Measurements from ENCODE around the gene HMGXB3.

The HMGXB3 gene

DNA sequence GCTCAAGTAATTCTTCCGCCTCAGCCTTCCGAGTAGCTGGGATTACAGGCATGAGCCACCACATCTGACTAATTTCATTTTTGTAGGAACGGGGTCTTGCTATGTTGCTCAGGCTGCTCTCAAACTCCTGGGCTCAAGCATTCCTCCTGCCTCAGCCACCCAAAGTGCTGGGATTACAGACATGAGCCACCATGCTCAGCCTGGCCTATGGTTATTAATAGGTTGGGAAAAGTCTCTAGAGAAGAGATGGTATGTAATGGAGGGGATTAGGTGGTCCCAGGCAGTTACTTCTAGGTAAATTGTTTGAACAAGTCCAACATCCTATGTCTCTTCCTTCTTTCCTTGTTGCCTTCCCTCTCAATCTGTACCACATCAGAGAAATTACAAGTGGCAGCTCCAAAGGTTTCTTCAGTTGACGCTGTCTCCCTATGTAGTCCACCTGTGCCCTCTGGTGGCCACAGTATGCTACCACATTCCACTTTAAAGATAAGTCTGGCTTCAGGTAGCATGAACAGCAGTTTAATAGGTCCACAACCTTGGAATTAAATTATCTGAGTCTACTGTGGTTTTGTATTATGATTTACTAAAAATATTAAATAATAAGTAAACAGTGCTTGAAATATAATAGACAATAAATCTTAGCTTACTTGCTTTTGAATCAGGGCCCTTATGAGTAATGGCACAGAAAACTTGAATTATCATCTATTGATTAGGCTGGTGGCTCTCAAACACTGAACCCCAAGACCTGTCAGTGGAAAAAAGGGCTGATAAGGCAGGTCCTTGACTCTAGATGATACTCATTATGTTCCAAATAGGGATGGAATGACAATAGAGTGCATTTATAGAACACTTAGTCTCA is 9.8 kb upstream of the HMGXB3 start:
- DNase-seq = no peak

- no peak for DNase-seq
These were observed 7.1 kb upstream of the HMGXB3 start for GRCh38 chr5:149993471-149993870.

DNA sequence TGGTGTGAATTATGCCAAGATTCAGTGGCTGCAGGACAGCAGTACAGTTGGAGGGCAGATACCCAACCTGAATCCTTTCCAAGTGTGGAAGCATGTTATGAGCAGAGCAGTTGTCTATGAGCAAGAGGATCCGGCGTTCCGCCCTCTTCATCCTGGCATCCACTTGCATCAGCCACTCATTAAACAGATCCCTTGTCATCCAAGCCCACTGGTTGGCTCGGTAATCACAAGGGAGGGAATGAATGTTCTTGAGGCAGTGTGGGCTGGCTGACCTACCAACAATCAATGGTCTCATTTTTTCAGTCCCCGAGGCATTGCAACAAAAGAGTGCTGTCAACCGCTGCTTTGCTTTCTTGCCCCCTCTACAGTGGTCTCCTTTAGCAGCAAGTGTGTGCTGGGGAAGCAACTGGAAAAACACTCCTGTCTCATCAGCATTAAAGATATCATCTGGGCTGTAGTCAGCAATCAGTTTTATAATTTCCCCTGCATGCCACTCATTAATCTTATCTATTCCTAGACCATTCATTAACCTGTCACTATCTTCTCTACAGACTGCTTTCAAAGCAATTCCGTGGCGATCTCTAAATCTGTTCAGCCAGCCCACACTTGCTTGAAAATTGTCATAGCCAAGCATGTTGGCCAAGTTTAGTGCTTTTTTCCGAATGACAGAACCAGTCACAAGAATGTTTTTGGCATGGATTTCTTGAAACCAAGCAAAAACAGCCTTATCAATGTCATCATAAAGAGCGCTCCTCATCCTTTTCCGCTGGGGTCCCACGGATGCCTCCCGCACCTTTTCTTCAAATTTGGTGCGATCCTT is 4.9 kb upstream of the HMGXB3 start:
- DNase-seq = no peak

DNA sequence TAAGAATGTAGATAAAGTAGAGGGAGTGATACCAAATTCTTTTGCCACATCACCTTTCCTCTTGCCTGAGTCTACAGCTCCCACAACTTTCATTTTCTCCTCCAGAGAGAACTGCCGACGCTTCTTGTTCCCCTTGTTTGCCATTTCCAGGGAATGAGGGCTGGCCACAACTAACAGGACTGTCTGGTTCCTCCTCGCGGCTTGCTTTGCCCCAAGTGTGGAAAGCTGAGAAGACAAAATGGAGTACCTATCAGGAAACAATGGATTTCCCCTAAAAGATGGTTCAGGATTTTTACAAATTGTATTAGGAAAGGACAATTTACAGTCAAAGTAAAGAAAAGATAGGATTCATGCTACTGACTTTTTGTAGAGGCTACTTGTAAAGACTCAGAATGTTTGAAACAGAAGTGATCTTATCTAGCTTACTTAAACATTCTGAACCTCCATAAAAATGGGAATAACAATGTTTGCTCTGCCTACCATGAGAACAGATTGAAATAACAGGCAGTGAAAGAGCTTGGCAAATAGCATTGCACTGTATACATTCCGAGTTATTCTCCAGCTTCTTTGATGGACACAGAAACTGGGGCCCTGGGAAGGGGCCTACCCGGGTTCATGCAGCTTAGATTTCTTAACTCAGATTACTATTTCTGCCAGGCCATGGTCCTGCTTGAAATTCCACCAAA is 4.2 kb upstream of the HMGXB3 start:
- DNase-seq = no peak

- no peak for DNase-seq
These were observed 2.3 kb upstream of the HMGXB3 start for GRCh38 chr5:149998281-149998680.

GRCh38 chr5:149999359-149999758 is 1.2 kb upstream of the HMGXB3 start:
- no peak for DNase-seq

DNA sequence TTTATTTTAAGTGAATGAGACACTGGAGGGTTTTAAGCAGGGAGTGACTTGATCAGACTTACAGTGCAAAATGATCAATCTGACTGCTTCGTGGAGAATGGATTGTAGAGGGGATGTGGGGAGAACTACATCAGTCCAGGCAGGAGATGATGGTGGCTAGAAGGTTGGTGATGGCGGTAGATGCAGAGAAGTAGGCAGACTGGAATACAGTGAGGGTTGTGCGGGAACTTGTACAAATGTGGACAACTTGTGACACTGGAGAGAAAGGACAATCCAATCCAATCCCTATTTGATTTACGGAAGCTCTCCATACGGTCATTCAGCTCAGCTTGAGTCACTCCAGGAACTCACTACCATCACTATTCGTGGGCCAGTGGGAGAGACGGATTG is 678 bp upstream of the HMGXB3 start:
- DNase-seq = no peak

DNA sequence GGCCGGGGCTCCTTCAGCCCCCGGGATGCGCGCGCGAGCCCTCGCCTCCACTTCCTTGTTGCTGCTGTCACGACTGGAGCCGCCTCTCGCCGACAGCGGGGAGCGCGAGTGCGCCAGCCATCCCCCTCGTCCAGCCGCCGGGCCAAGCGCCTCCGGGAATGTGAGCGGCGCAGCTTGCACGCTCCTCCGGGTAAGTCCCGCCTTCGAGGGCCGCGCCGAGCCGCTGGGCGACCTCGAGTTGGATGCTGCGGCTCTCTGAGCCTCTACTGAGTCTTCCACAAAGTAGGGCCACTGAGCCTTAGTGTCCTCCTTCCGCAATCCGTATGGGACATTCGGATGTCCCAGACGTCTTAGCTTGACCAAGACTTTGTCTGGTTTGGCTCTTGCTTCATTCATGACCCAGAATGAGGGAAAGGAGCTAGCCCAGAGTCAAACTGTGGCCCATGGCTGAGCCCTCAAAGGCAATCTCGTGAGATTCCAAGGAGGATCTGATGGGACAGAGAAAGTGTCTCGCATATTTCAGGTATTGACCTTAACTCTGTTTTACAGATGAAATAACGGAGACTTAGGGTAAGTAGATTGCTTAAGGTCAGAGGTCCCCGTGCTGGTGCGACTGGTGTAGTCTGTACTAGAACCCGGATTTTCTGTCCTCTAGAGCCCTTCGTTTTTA is 586 bp downstream of the HMGXB3 start:
- peak; percentile 35 for DNase-seq

DNA sequence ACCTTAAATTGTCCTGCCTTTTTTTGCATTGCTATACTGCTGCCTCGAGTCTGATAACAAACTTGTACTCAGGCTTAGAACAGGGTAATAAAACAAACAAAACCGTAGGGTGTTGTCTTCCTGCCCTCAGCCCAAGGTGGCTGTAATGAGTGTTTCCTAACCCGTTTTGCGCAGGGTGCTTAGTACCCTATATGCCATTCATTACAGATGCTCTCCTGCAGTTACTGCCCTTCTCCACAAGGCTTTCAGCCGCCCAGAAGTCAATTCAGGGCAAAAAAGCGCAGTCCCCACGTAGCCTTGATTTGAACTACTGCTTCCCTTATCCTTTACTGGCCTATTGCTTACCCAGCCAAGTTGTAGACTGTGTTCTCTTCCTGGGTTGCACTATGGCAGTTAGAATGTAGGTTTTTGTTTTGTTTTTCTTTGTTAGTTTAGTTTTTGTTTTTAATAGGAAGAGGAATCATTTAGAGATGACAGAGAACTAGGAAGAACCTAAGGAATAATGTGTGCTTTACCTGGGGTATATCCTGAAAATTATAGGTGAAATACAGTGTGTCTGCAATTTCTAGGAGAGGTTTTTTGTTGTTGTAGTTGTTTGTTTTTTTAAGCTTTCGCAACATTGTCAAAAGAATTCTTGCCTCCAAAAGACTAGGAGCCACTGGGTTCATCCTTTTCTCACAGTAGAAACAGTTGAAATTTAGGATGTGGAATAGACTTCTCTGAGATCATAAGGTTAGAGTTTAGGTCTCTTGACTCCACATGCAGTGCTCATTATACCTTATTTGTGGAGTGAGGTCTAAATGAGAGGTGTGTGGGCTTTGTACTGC is 1.3 kb downstream of the HMGXB3 start:
- DNase-seq = peak; percentile 29

DNA sequence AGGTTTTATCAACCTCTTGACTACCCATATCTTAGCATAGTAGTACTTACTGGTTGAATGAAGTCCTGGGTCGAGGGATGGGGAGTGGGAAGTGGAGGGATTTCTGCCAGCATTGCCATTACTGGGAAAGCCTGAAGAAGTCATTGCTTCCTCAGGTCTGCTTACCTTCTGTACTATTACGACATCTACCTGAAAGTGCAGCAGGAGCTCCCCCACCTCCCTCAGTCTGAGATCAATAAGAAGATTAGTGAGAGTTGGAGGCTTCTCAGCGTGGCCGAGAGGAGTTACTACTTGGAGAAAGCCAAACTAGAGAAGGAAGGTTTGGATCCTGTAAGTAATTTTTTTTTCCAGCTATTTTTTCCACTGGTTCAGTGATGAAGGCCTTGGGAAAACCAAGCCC is 5.8 kb downstream of the HMGXB3 start:
- no peak for DNase-seq

DNA sequence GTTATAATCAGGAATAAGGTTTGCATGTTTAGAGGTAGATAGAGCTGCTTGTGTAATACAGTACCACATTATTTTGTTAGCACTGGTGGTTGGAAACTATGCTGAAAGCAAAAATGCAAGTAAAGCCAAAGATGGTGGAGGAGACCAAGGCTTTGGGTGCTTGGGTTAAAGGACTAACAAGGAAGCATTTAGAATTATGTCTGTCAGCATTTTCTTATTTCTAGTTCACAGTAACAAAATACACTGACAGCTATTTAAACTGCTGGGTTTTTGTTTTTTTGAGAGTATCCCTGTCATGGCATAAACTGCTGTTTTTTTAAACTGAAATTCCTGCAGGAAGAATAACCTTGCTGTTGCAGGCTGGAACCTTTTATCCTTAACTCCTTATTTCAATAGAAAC is 6.5 kb downstream of the HMGXB3 start:
- DNase-seq = no peak

- no peak for DNase-seq
These were observed 9.3 kb downstream of the HMGXB3 start for GRCh38 chr5:150009671-150010387.

- no peak for DNase-seq
These were observed 13.4 kb downstream of the HMGXB3 start for GRCh38 chr5:150013931-150014330.

DNA sequence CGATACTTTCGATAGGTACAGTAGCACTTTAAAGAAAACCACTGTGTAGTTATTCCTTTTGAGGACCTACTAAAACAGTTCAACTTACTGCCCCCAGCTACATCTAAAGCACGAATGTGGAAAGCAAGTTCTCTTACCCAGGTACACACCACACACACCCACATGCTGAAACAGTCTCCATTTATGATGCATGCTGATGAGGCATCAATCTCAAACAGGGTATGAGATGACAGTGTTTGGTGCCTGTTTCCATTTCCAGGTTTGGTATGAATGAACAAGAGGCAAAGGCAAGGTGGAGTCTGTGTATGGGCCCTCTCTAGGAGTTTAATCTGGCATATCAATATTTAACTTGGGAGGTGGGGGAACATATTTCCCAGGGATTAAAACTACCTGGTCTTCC is 13.9 kb downstream of the HMGXB3 start:
- no peak for DNase-seq

DNA sequence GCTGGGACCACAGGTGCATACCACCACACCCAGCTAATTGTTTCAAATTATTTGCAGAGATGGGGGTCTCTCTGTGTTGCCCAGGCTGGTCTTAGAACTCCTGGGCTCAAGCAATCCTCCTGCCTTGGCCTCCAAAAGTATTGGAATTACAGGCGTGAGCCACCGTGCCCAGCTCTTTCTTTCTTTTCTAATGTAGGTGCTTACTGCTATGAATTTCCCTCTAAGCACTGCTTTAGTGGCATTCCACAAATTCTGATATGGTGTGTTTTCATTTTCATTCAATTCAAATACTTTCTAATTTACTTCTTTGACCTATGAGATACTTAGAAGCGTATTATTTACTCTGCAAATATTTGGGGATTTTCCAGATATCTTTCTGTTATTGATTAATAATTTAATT is 14.9 kb downstream of the HMGXB3 start:
- no peak for DNase-seq

- DNase-seq = no peak
These were observed 16.0 kb downstream of the HMGXB3 start for GRCh38 chr5:150016537-150016936.

GRCh38 chr5:150017226-150018005 is 16.9 kb downstream of the HMGXB3 start:
- no peak for DNase-seq

DNA sequence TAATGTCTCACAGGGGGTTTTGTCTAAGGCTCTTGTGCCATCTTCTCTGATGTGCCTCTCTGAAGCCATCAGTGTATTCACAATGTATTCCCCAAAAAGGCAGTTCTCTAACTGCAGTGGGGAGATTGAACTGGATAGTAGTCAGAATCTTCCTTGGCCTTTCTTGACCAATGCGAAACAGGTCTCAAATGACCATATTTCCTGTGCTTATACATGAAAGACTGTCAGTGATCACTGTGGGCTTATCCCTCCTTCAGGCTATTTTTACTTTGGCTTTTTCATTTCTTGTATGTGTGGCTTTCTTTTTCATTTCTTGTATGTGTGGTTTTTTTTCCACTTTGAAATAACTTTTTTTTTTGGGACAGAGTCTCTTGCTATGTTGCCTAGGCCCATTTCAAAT is 19.7 kb downstream of the HMGXB3 start:
- DNase-seq = no peak

DNA sequence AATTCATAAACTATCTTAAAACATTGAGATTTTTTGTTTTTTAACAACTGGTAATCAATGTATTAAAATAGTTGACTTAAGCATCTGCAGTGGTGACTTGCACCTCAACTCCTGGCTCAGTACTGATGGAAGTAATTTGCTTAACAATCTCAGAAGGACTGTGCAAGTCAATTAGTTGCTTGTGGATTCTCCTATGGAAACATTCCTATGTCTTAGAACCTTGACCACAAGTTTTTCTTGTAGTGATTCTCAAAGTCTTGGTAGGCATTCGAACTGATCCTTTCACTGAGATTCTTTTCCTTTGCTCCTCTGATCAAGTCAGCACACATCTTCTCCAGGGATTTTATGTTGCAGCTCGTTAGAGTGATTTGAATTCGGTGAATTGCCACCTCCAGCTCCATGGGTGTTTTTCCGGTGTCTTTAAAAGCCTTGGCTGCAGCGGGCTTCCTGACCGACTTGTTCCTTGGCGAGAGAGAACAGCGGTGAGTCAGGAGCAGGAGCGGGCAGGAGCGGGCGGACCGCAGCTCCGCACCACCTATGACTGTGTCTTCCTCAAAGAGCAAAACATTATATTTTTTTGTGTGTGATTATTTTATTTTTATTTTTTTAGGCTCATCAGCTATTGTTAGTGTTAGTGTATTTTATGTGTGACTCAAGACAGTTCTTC is 21.1 kb downstream of the HMGXB3 start:
- no peak for DNase-seq

GRCh38 chr5:150022158-150022531 is 21.6 kb downstream of the HMGXB3 start:
- DNase-seq = no peak
